Adipocyte (in vitro differentiated cells): Measurements from ENCODE around the gene COL8A1.
A peak's percentile ranks its signal among the peaks of the same experiment; 100 is the strongest.

Experiments used
- DNase-seq: peaks from one replicate; pipeline ENCODE4 v3.0.0-alpha.2; 2015; ENCODE audit warnings: low read depth
- H3K27me3 ChIP-seq: replicated peaks from 2 replicates; pipeline ENCODE4 v1.7.0; 2013; ENCODE audit warnings: mild to moderate bottlenecking, low read length, moderate library complexity; ENCODE audit not compliant: control insufficient read depth, insufficient read depth
- H3K36me3 ChIP-seq: 2 replicates; pipeline ENCODE4 v1.7.0; 2013; ENCODE audit warnings: low read length, mild to moderate bottlenecking, moderate library complexity; ENCODE audit not compliant: control insufficient read depth, insufficient read depth, severe bottlenecking
- H3K4me1 ChIP-seq: 2 replicates; pipeline ENCODE4 v1.7.0; 2013; ENCODE audit warnings: mild to moderate bottlenecking, low read length, moderate library complexity; ENCODE audit not compliant: control insufficient read depth, insufficient read depth
- H3K4me3 ChIP-seq: 2 replicates; pipeline ENCODE4 v1.7.0; 2013; ENCODE audit warnings: mild to moderate bottlenecking, low read length, moderate library complexity
- H3K9ac ChIP-seq: 2 replicates; pipeline ENCODE4 v1.7.0; 2013; ENCODE audit warnings: mild to moderate bottlenecking, low read length, moderate library complexity
- H3K9me3 ChIP-seq: 2 replicates; pipeline ENCODE4 v1.7.0; 2013; ENCODE audit warnings: mild to moderate bottlenecking, low read length, moderate library complexity; ENCODE audit not compliant: control insufficient read depth

COL8A1 gene

DNA sequence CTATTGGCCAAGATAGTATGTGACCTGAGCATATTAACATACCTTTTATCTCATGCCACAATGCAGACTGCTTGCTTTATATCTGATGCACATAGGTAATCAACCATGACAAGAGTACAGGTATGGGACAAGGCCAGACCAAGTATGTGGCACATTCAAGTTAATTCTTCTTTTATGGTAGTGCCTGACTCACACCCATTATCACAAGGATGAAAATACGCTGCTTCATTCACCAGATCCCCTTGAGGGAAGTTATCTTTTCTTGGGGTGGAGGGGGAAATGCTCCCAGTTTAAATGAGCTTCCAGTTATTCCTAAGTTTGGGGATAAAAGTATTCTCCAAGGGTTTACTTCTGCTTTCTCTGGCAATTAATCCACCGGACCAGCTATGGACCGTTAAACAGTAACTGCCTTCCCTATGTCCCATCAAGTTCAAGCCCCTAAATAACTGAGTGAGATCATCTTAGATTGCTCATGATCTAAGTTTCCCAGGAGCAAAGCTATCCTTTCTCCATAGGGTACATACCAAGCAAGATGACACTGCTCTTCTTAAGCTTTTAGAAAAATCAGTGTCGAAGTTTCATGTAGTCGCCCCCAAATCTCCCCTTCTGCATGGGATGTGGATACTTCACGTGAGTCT, 1.9 kb downstream of the COL8A1 start:
- peak overlapping the region; percentile 7 for H3K9ac ChIP-seq
- H3K36me3 ChIP-seq, result no peaks in the 10 kb centered on the region
- H3K27me3 ChIP-seq, result no peaks in the 10 kb centered on the region
- H3K9me3 ChIP-seq, result no peaks in the 10 kb centered on the region
- H3K4me1 ChIP-seq, result peaks cover 2% of the 10 kb centered on the region
- peak overlapping the region; percentile 88 for H3K4me3 ChIP-seq
- DNase-seq, result no peak

DNA sequence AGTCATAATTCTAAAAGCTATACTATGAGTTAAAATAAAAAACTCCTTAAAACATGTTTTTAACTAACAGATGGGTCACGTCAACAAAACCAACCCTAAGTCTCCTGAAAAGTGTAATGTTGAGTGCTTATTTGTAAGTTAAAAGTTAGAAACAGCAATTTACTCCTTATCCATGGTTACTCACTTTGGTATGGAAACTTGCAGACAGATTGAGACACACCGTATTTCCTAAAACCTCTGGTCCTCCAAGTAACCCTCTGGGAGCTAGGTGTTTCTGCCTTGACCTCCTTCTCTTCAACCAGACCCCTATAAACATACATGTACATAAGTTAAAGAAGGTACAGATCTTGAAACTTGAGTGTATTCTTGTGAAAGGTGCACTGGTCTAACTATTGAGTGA, 3.1 kb downstream of the COL8A1 start:
- Histone ChIP-seq H3K36me3 (no peaks in the 10 kb centered on the region), H3K4me3 (peak overlapping the region; percentile 88), H3K4me1 (peaks cover 13% of the 10 kb centered on the region), H3K27me3 (no peaks in the 10 kb centered on the region), H3K9ac (no peak overlapping the region), H3K9me3 (no peaks in the 10 kb centered on the region)
- no peak for DNase-seq

DNA sequence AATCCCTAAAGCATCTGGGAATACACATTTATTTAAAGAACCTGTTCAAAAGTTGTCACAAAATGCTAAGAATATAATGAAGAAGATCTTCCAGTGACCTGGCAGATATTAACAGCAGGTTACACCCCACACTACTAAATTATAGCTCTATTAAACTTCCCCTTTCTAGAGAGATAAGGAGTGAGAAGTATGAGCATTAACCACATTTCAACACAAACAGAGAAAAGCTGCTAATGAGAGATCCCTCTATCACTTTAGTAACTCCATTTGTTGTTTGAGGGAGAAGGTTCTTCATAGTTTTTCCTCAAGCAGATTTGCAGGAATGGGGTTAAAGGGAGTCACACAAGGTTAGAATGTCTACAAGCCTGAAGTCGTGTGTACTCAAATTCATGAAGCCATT, 3.6 kb downstream of the COL8A1 start:
- no peaks in the 10 kb centered on the region for H3K36me3 ChIP-seq
- no peak overlapping the region for H3K4me3 ChIP-seq
- H3K9ac ChIP-seq, result no peak overlapping the region
- H3K27me3 ChIP-seq, result no peaks in the 10 kb centered on the region
- peaks cover 18% of the 10 kb centered on the region for H3K4me1 ChIP-seq
- DNase-seq, result no peak
- H3K9me3 ChIP-seq, result no peaks in the 10 kb centered on the region

DNA sequence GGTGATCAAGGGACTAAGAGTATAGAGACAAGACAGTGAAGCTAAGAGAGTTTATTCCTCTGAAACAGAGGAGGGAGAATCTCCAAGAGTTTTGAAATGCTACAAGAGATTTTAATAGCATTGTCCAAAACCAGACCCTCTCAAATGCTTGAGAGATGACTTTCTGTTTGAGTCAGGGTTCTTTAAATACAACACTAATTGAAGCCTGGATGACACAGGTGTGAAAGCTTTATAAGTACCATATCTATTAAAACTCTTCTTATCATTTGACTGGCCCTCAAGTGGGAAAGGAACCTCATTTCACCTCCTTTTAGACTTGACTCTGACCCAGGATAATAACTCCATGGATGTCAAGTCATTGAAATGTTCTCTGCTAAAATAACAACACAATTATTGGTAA, 5.6 kb downstream of the COL8A1 start:
- DNase-seq, result no peak
- no peaks in the 10 kb centered on the region for H3K27me3 ChIP-seq
- no peak overlapping the region for H3K9ac ChIP-seq
- H3K36me3 ChIP-seq, result no peaks in the 10 kb centered on the region
- peaks cover 38% of the 10 kb centered on the region for H3K4me1 ChIP-seq
- H3K9me3 ChIP-seq, result no peaks in the 10 kb centered on the region
- no peak overlapping the region for H3K4me3 ChIP-seq

DNA sequence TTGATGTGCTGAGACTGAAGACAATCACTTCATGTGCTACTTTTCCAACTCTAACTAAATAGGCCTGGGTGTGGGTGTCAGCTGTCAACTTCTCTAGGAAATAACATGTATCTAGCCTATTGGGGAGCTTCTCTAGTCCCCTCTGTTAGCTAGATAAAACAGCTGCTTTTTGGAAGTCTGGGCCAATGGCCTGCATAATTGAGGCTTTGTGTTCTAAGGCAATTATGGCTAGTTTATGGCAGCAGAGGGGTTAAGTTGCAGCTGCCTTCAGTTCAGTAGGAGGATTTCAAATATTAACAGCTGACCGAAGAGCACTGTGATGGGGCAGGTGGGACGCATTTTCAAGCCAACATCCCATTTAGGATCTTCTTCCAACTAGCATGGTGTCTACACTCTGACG, 6.4 kb downstream of the COL8A1 start:
- H3K9ac ChIP-seq, result no peak overlapping the region
- H3K36me3 ChIP-seq, result no peaks in the 10 kb centered on the region
- peaks cover 42% of the 10 kb centered on the region for H3K4me1 ChIP-seq
- DNase-seq, result no peak
- no peak overlapping the region for H3K4me3 ChIP-seq
- H3K27me3 ChIP-seq, result no peaks in the 10 kb centered on the region
- no peaks in the 10 kb centered on the region for H3K9me3 ChIP-seq

DNA sequence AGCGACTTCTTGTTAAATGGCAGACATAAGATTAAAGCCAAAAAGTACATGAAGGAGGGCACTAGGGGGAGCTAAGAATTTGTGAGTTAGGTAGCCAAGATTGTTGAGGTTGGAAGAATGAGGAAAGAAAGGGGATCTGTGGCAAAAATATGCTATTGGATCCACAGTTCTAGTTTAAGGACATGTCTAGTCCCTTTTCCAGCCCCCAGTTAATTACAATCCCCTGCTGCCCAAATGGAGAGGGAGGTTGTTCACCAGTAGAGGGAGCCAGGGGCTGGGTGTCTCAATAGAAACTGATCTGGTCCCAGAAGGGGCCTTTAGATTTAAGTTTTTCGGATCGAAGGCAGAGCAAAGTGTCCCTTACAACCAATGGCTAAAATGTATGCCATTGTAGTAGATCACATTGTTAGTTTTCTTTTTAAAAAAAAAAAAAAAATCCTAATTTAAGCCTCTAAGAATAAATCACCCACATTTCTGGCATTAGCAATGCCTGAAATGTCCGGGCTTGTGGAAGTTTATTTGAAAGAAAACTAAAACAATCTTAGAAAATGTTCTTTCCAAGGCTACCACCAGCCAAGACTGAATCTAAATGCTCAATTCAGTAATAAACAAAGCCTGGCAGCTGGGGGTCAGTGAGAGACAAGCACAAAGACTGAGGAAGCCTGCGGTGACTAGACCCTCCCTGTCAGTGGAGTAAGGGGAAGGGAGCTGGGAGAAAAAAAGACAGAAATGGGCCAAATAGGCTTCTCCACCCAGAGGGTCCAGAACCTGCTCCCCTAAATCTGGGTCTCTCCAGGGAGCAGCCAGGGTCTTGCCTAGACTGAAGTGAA, 7.1 kb downstream of the COL8A1 start:
- Histone ChIP-seq H3K36me3 (no peaks in the 10 kb centered on the region), H3K9ac (peak overlapping the region; percentile 48), H3K9me3 (no peaks in the 10 kb centered on the region), H3K4me1 (peaks cover 42% of the 10 kb centered on the region), H3K4me3 (peak overlapping the region; percentile 2), H3K27me3 (no peaks in the 10 kb centered on the region)
- peak; percentile 74 for DNase-seq

DNA sequence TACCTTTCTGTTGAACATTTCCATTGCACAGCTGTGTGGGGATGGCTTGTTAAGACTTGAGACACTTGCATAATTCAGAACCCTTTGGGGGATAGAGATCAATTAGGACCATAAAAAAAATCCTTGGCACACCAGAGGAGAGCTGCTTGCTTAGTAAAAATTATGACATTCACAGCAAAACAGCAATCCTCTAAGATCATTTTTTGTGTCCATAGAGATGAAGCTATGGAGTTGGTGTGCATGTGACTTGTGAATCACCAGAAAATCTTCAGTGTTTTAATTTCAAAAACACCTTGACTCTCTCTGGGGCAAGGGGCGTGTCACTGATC, 7.7 kb downstream of the COL8A1 start:
- peaks cover 46% of the 10 kb centered on the region for H3K4me1 ChIP-seq
- no peaks in the 10 kb centered on the region for H3K9me3 ChIP-seq
- DNase-seq, result no peak
- peak overlapping the region; percentile 2 for H3K4me3 ChIP-seq
- H3K27me3 ChIP-seq, result no peaks in the 10 kb centered on the region
- no peaks in the 10 kb centered on the region for H3K36me3 ChIP-seq
- peak overlapping the region; percentile 48 for H3K9ac ChIP-seq

DNA sequence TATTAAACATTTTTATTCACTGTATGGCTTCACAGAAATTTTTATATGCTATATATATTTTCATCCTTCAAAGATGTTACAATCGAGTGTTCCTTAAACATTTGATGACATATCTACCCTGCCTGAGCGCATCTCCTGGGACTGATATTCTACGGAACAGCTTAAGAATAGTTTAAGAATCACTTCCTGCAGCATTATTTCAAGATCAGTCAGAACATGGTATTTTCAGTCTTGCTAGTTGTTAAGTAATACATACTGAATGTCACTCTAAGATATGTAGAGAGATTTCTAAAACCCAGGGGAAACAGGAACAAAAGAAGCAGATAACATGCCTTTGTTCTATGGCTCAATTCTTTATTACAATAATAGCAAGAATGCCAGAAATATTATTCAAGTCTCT, 8.7 kb downstream of the COL8A1 start:
- Histone ChIP-seq H3K4me3 (no peak overlapping the region), H3K4me1 (peaks cover 56% of the 10 kb centered on the region), H3K27me3 (no peaks in the 10 kb centered on the region)

DNA sequence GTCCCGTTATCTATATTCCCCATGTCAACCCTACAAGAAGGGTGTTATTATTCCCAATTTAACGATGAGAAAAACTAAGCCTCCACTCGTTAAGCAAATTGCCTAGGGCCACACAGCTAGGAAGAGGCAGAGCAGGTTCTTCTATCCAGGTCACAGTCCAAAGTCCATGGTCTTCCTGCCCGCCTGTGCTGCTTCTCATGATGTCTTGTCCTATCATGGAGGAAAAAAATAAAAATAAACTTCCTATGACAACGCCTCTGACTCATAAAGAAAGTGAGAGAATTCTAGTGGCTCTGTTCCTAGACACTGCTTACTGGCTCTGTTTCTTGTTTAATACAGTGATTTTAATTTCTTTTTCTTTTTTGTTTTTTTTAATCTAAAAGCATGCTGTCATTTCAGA, 9.7 kb downstream of the COL8A1 start:
- no peak for DNase-seq
- no peaks in the 10 kb centered on the region for H3K36me3 ChIP-seq

More for the DNA sequence above, 8.7 kb downstream of the COL8A1 start:
- no peak for DNase-seq
- no peaks in the 10 kb centered on the region for H3K36me3 ChIP-seq
- H3K9me3 ChIP-seq, result no peaks in the 10 kb centered on the region
- H3K9ac ChIP-seq, result no peak overlapping the region

DNA sequence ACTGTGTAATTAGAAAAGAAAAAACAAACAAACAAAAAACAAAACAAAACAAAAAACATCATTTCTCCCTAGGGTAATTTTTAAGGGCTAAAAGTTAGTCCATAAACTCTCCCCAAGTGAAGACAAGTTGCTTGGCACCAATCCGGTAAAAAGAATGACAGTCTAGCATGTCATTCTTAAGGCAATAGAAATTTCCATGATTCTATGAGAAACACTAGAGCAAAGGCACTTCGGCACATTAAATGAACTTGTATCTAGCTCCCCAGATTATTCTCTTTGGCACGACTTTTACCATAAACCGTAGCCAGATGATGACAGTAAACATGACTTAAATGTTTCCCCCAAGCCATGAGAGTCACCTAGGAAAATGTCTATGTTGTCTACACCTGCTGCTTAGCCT, 10.1 kb downstream of the COL8A1 start:
- no peaks in the 10 kb centered on the region for H3K9me3 ChIP-seq
- no peak for DNase-seq
- H3K4me3 ChIP-seq, result peak overlapping the region; percentile 43
- no peaks in the 10 kb centered on the region for H3K36me3 ChIP-seq
- H3K4me1 ChIP-seq, result peaks cover 58% of the 10 kb centered on the region
- peak overlapping the region; percentile 18 for H3K9ac ChIP-seq
- H3K27me3 ChIP-seq, result no peaks in the 10 kb centered on the region

More for the DNA sequence above, 9.7 kb downstream of the COL8A1 start:
- Histone ChIP-seq H3K4me3 (peak overlapping the region; percentile 43), H3K9ac (peak overlapping the region; percentile 18), H3K27me3 (no peaks in the 10 kb centered on the region), H3K9me3 (no peaks in the 10 kb centered on the region), H3K4me1 (peaks cover 58% of the 10 kb centered on the region)

DNA sequence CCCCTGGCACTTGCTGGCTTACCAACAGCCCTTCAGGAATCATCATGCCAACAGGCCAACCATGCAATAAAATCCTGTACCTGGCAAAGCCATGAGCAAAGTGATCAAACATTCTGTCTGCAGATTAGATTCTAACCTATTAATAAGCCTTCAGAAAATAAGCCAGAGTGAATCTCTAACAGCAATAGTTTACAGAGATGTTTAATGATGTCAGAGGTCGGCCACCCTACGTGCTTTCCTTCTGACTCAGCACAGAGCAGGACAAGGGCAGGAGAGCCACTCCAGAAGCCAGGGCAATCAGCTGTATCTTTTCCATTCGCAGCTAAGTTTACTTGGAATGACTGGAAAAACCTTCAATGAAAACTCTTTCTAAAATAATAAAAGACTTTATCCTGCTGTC, 13.1 kb downstream of the COL8A1 start:
- Histone ChIP-seq H3K36me3 (no peaks in the 10 kb centered on the region), H3K27me3 (no peaks in the 10 kb centered on the region), H3K4me1 (peaks cover 52% of the 10 kb centered on the region), H3K9me3 (no peaks in the 10 kb centered on the region), H3K9ac (no peak overlapping the region), H3K4me3 (peak overlapping the region; percentile 1)
- DNase-seq, result no peak
